ENCODE results near the gene SLC17A5. TPM values are rescaled to one million over a fixed set of nuclear protein-coding genes. Genes with fewer than 3 reads are reported as not detected.

The SLC17A5 gene
- 72.9 TPM for polyA plus RNA-seq
- long read RNA-seq, donor 1, transcript SLC17A5-201 (11 exons, 3,455 nt) = major isoform, 23 of 23 reads
- long read RNA-seq, donor 1, partial matches to known transcripts = 0 of 23 reads
- long read RNA-seq, donor 1, other reads (novel, unspliced or antisense) = 0 of 23 reads
- long read RNA-seq, donor 2, transcript SLC17A5-201 (11 exons, 3,455 nt) = major isoform, 36 of 50 reads
- long read RNA-seq, donor 2, partial matches to known transcripts = 14 of 50 reads
- long read RNA-seq, donor 2, other reads (novel, unspliced or antisense) = 0 of 50 reads
- long read RNA-seq, donor 3, transcript SLC17A5-201 (11 exons, 3,455 nt) = major isoform, 37 of 60 reads
- long read RNA-seq, donor 3, partial matches to known transcripts = 23 of 60 reads
- long read RNA-seq, donor 3, other reads (novel, unspliced or antisense) = 0 of 60 reads
- long read RNA-seq, donor 4, partial matches to known transcripts = 0 of 2 reads
- long read RNA-seq, donor 4, other reads (novel, unspliced or antisense) = 0 of 2 reads
- long read RNA-seq, donor 5, transcript SLC17A5-201 (11 exons, 3,455 nt) = major isoform, 14 of 14 reads
- long read RNA-seq, donor 5, partial matches to known transcripts = 0 of 14 reads
- long read RNA-seq, donor 5, other reads (novel, unspliced or antisense) = 0 of 14 reads
- long read RNA-seq, donor 6, transcript SLC17A5-201 (11 exons, 3,455 nt) = major isoform, 24 of 29 reads
- long read RNA-seq, donor 6, partial matches to known transcripts = 5 of 29 reads
- long read RNA-seq, donor 6, other reads (novel, unspliced or antisense) = 0 of 29 reads
- long read RNA-seq, donor 7, transcript SLC17A5-201 (11 exons, 3,455 nt) = major isoform, 5 of 5 reads
- long read RNA-seq, donor 7, partial matches to known transcripts = 0 of 5 reads
- long read RNA-seq, donor 7, other reads (novel, unspliced or antisense) = 0 of 5 reads
- long read RNA-seq, donor 8, transcript SLC17A5-201 (11 exons, 3,455 nt) = major isoform, 29 of 48 reads
- long read RNA-seq, donor 8, partial matches to known transcripts = 19 of 48 reads
- long read RNA-seq, donor 8, other reads (novel, unspliced or antisense) = 0 of 48 reads
- long read RNA-seq, donor 9, transcript SLC17A5-201 (11 exons, 3,455 nt) = major isoform, 31 of 36 reads
- long read RNA-seq, donor 9, partial matches to known transcripts = 5 of 36 reads
- long read RNA-seq, donor 9, other reads (novel, unspliced or antisense) = 0 of 36 reads
- long read RNA-seq, donor 10, transcript SLC17A5-201 (11 exons, 3,455 nt) = major isoform, 26 of 37 reads
- long read RNA-seq, donor 10, partial matches to known transcripts = 11 of 37 reads
- long read RNA-seq, donor 10, other reads (novel, unspliced or antisense) = 0 of 37 reads
- long read RNA-seq, donor 11, transcript SLC17A5-201 (11 exons, 3,455 nt) = major isoform, 15 of 43 reads
- long read RNA-seq, donor 11, partial matches to known transcripts = 28 of 43 reads
- long read RNA-seq, donor 11, other reads (novel, unspliced or antisense) = 0 of 43 reads

- no CpG with 5 or more reads among the region's 90 CpGs for WGBS (ENCODE audit: insufficient coverage, low lambda C conversion rate)
- H3K9me3 ChIP-seq (ENCODE audit: control insufficient read depth, low read depth, low read length) = no peaks in the 10 kb centered on the region
- no peaks in the 10 kb centered on the region for H3K27me3 ChIP-seq (ENCODE audit: control insufficient read depth, insufficient read depth, low read length)
Observed at GRCh38 chr6:73653571-73654424, at the start of gene SLC17A5. Gene SLC17A5, minus strand, starts transcription at chr6:73653992. Its CDS starts 106 bp downstream, at chr6:73653886.

GRCh38 chr6:73703466-73703865 lies 49.7 kb upstream of the SLC17A5 start:
- no peaks in the 10 kb centered on the region for H3K9me3 ChIP-seq (ENCODE audit: control insufficient read depth, low read depth, low read length)
- no CpG with 5 or more reads among the region's 1 CpG for WGBS (ENCODE audit: insufficient coverage, low lambda C conversion rate)
- H3K4me3 ChIP-seq (ENCODE audit: low read length) = no peak overlapping the region
- no peak overlapping the region for H3K27ac ChIP-seq (ENCODE audit: low read length)
- H3K4me1 ChIP-seq (ENCODE audit: control insufficient read depth, insufficient read depth, low read length) = no peaks in the 10 kb centered on the region
- DNase-seq = no peak
- peaks cover 11% of the 10 kb centered on the region for H3K27me3 ChIP-seq (ENCODE audit: control insufficient read depth, insufficient read depth, low read length)
- H3K36me3 ChIP-seq (ENCODE audit: control insufficient read depth, insufficient read depth, low read length) = no peaks in the 10 kb centered on the region

More at GRCh38 chr6:73653571-73654424, at the start of gene SLC17A5:
- Histone ChIP-seq H3K36me3 (ENCODE audit: control insufficient read depth, insufficient read depth, low read length) (peaks cover 5% of the 10 kb centered on the region), H3K4me3 (ENCODE audit: low read length) (peak within 1 kb of the TSS; percentile 86), H3K4me1 (ENCODE audit: control insufficient read depth, insufficient read depth, low read length) (peaks cover 9% of the 10 kb centered on the region), H3K27ac (ENCODE audit: low read length) (peak within 1 kb of the TSS; percentile 79)
- peak; percentile 94 to 98 for DNase-seq

- DNase-seq = no peak
- H3K36me3 ChIP-seq (ENCODE audit: control insufficient read depth, insufficient read depth, low read length) = no peaks in the 10 kb centered on the region
- peaks cover 14% of the 10 kb centered on the region for H3K27me3 ChIP-seq (ENCODE audit: control insufficient read depth, insufficient read depth, low read length)
- no peaks in the 10 kb centered on the region for H3K9me3 ChIP-seq (ENCODE audit: control insufficient read depth, low read depth, low read length)
- WGBS (ENCODE audit: insufficient coverage, low lambda C conversion rate) = no CpG with 5 or more reads among the region's 2 CpGs
- no peak overlapping the region for H3K4me3 ChIP-seq (ENCODE audit: low read length)
- no peaks in the 10 kb centered on the region for H3K4me1 ChIP-seq (ENCODE audit: control insufficient read depth, insufficient read depth, low read length)
- no peak overlapping the region for H3K27ac ChIP-seq (ENCODE audit: low read length)
Observed at GRCh38 chr6:73702444-73702843, 48.7 kb upstream of the SLC17A5 start.

- Histone ChIP-seq H3K4me1 (ENCODE audit: control insufficient read depth, insufficient read depth, low read length) (no peaks in the 10 kb centered on the region), H3K27ac (ENCODE audit: low read length) (no peak overlapping the region), H3K4me3 (ENCODE audit: low read length) (no peak overlapping the region), H3K36me3 (ENCODE audit: control insufficient read depth, insufficient read depth, low read length) (no peaks in the 10 kb centered on the region), H3K9me3 (ENCODE audit: control insufficient read depth, low read depth, low read length) (peaks cover 3% of the 10 kb centered on the region), H3K27me3 (ENCODE audit: control insufficient read depth, insufficient read depth, low read length) (peaks cover 20% of the 10 kb centered on the region)
- no peak for DNase-seq
- no CpG with 5 or more reads among the region's 4 CpGs for WGBS (ENCODE audit: insufficient coverage, low lambda C conversion rate)
Observed at GRCh38 chr6:73699676-73700459, 46.1 kb upstream of the SLC17A5 start.

- Histone ChIP-seq H3K27ac (ENCODE audit: low read length) (no peak overlapping the region), H3K4me3 (ENCODE audit: low read length) (no peak overlapping the region), H3K4me1 (ENCODE audit: control insufficient read depth, insufficient read depth, low read length) (no peaks in the 10 kb centered on the region), H3K27me3 (ENCODE audit: control insufficient read depth, insufficient read depth, low read length) (peaks cover 25% of the 10 kb centered on the region), H3K9me3 (ENCODE audit: control insufficient read depth, low read depth, low read length) (peaks cover 3% of the 10 kb centered on the region), H3K36me3 (ENCODE audit: control insufficient read depth, insufficient read depth, low read length) (no peaks in the 10 kb centered on the region)
- DNase-seq = no peak
- WGBS (ENCODE audit: insufficient coverage, low lambda C conversion rate) = 90% methylated on average over 2 of the region's 10 CpGs
Observed at GRCh38 chr6:73696966-73697655, 43.3 kb upstream of the SLC17A5 start.

- Histone ChIP-seq H3K4me1 (ENCODE audit: control insufficient read depth, insufficient read depth, low read length) (no peaks in the 10 kb centered on the region), H3K27me3 (ENCODE audit: control insufficient read depth, insufficient read depth, low read length) (peaks cover 23% of the 10 kb centered on the region), H3K9me3 (ENCODE audit: control insufficient read depth, low read depth, low read length) (peaks cover 3% of the 10 kb centered on the region), H3K36me3 (ENCODE audit: control insufficient read depth, insufficient read depth, low read length) (no peaks in the 10 kb centered on the region), H3K27ac (ENCODE audit: low read length) (peak within 1 kb of the TSS; percentile 30), H3K4me3 (ENCODE audit: low read length) (peak within 1 kb of the TSS; percentile 55)
- DNase-seq = peak; percentile 12 to 61
- WGBS (ENCODE audit: insufficient coverage, low lambda C conversion rate) = no CpG with 5 or more reads among the region's 61 CpGs
Observed at GRCh38 chr6:73695619-73696421, 42.0 kb upstream of the SLC17A5 start, which contains the start of gene CD109. Gene CD109, plus strand, starts transcription at chr6:73696203. Its CDS starts 13 bp downstream, at chr6:73696216.

GRCh38 chr6:73694711-73695411 lies 41.1 kb upstream of the SLC17A5 start:
- Histone ChIP-seq H3K4me1 (ENCODE audit: control insufficient read depth, insufficient read depth, low read length) (no peaks in the 10 kb centered on the region), H3K27ac (ENCODE audit: low read length) (no peak overlapping the region), H3K9me3 (ENCODE audit: control insufficient read depth, low read depth, low read length) (peaks cover 3% of the 10 kb centered on the region), H3K4me3 (ENCODE audit: low read length) (no peak overlapping the region), H3K27me3 (ENCODE audit: control insufficient read depth, insufficient read depth, low read length) (peaks cover 23% of the 10 kb centered on the region), H3K36me3 (ENCODE audit: control insufficient read depth, insufficient read depth, low read length) (no peaks in the 10 kb centered on the region)
- DNase-seq = no peak
- 87% methylated on average over 4 of the region's 5 CpGs for WGBS (ENCODE audit: insufficient coverage, low lambda C conversion rate)
